LNCAP (cell line): ENCODE results near the gene SLC66A3.

Experiments used
- TF ChIP-seq, protein P1 (sequence below): fragments of 450-650 bp; IDR thresholded peaks from 2 replicates; pipeline ENCODE4 v1.5.1; 2017; ENCODE audit warnings: mild to moderate bottlenecking

The SLC66A3 gene

GRCh38 chr2:11122380-11122779 is 32.9 kb upstream of the SLC66A3 start:
- TF ChIP-seq, protein P1, sequence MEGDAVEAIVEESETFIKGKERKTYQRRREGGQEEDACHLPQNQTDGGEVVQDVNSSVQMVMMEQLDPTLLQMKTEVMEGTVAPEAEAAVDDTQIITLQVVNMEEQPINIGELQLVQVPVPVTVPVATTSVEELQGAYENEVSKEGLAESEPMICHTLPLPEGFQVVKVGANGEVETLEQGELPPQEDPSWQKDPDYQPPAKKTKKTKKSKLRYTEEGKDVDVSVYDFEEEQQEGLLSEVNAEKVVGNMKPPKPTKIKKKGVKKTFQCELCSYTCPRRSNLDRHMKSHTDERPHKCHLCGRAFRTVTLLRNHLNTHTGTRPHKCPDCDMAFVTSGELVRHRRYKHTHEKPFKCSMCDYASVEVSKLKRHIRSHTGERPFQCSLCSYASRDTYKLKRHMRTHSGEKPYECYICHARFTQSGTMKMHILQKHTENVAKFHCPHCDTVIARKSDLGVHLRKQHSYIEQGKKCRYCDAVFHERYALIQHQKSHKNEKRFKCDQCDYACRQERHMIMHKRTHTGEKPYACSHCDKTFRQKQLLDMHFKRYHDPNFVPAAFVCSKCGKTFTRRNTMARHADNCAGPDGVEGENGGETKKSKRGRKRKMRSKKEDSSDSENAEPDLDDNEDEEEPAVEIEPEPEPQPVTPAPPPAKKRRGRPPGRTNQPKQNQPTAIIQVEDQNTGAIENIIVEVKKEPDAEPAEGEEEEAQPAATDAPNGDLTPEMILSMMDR: no peak

GRCh38 chr2:11123001-11123809 is 32.1 kb upstream of the SLC66A3 start:
- TF ChIP-seq, protein P1: no peak

DNA sequence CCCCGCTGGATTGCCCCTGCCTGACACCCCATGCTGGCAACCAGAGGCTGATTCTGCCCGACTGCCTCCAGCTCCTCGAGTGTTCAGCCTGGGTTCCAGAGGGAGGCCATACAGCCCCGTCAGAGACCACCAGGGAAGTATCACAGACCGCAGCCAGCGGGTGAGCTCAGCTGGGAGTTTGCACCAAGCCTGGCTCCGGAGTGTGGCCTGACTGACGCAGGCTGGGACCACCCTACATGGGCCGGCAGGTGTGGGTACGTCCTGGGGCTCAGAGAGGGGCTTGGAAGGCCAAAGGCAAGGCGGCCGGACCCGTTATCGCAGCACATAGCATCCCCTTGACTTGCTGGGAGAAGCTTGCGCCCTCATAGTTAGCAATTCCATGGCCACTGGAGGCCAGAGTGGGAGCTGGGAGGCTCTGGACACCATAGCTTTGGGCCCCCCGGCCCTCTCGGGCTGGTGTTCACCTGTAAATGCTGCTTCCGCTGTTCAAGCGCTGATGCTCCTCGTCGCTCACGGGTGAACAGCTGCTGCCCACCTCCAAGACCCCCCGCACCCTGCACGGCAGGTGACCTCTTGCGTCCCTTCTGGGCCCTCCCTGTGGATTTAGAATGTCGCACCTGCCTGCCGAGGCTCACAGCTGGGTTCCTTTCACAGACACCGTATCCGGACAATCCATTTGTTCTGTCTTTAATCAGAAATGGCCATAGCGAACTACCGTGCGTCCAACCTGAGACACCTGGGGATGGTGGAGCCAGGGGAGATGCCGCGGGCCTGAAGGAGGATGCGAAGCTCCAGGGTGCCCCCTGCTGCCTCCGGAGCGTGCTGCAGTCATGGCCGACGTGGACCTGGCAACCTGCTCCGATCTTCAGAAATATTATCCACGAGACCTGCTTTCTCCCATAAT is 31.2 kb upstream of the SLC66A3 start:
- TF ChIP-seq, protein P1: peak; percentile 88

- TF ChIP-seq, protein P1: no peak
Observed at GRCh38 chr2:11124760-11125068, 30.6 kb upstream of the SLC66A3 start.

DNA sequence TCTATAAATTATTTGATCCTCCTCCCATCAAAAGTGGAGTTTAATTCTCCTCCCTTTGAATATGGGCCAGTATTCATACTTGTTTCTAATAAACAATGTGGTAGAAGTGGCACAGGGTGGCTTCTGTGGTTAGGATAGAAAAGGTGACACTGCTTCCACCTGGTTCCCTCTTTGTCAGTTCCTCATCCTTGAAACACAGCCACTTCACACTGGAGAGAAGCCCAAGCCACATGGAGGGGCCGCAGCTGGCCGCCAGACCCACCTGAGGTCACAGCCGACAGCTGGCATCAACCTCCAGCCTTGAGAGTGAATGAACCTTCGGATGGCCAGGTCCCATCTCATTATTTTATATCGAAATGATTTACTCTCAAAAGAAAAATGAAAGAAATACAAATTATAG is 27.5 kb upstream of the SLC66A3 start:
- TF ChIP-seq, protein P1: no peak

DNA sequence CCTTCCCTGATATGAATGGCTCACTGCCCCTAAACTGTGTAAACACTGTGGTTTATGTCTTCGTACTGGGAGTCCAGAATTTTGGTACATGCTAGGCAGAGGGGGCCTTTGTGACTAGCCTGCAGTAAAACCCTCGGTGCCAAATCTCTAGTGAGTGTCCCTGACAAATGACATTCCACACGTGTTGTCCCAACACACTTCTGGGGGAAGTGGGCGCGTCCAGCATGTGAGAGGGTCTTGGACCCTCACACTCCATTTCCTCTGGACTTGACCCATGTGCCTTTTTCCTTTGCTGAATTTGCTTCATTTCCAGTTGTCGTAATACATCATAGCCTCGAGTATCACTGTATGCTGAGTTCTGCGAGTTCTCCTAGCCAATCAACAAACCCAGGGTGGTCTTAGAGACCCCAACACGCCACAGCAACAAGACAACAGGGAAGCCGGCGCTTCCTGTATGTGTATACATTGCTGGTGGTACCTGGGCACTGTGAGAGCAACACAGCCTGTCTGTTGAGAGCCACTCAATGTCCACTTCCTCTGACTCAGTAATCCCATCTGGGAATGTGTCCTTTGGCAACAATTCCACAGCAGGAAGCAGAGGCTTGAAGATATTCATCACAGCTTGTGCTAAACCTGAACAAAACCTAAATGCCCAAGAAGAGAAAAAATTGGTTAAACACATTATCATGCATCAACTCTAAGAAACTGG is 26.9 kb upstream of the SLC66A3 start:
- TF ChIP-seq, protein P1: no peak
